DOHH2 (cell line): ENCODE data around the gene SLC1A5.
A peak's percentile ranks its signal among the peaks of the same experiment; 100 is the strongest.

Experiments used
- CTCF ChIP-seq: fragments of 200-600 bp; sonication (generic); IDR thresholded peaks from one replicate; pipeline ENCODE4 v1.5.1; 2014; ENCODE audit warnings: antibody characterized with exemption, mild to moderate bottlenecking, low read depth, low read length; ENCODE audit not compliant: poor library complexity, severe bottlenecking
- EZH2phosphoT487 ChIP-seq: fragments of 200-600 bp; sonication (generic); IDR thresholded peaks from 2 replicates; pipeline ENCODE4 v1.6.1; 2017; ENCODE audit warnings: borderline replicate concordance, mild to moderate bottlenecking, antibody characterized with exemption, low read length, moderate library complexity, mixed read lengths

- TF ChIP-seq CTCF = peak; percentile 17
- no peak for TF ChIP-seq EZH2phosphoT487
These were observed at the start of gene SLC1A5 for GRCh38 chr19:46788262-46788967.
